ENCODE results near the gene TACC3.

TACC3 gene

GRCh38 chr4:1783015-1783414 lies 61.7 kb downstream of the TACC3 start:
- H3K36me3 ChIP-seq (ENCODE audit: control insufficient read depth, insufficient read depth, low read length), result no peaks in the 10 kb centered on the region
- no peaks in the 10 kb centered on the region for H3K27me3 ChIP-seq (ENCODE audit: control insufficient read depth, insufficient read depth, low read length)
- H3K27ac ChIP-seq (ENCODE audit: low read depth, low read length), result no peak overlapping the region
- no peaks in the 10 kb centered on the region for H3K9me3 ChIP-seq (ENCODE audit: control insufficient read depth, insufficient read depth, low read depth, low read length)
- H3K4me1 ChIP-seq (ENCODE audit: control insufficient read depth, insufficient read depth, low read length), result peaks cover 36% of the 10 kb centered on the region
- no peak overlapping the region for H3K9ac ChIP-seq (ENCODE audit: low read length)
- H3K4me3 ChIP-seq (ENCODE audit: low read depth, low read length), result no peak overlapping the region

GRCh38 chr4:1783970-1784369 lies 62.6 kb downstream of the TACC3 start:
- Histone ChIP-seq H3K9ac (ENCODE audit: low read length) (no peak overlapping the region), H3K4me3 (ENCODE audit: low read depth, low read length) (no peak overlapping the region), H3K27me3 (ENCODE audit: control insufficient read depth, insufficient read depth, low read length) (no peaks in the 10 kb centered on the region), H3K27ac (ENCODE audit: low read depth, low read length) (no peak overlapping the region), H3K9me3 (ENCODE audit: control insufficient read depth, insufficient read depth, low read depth, low read length) (no peaks in the 10 kb centered on the region), H3K4me1 (ENCODE audit: control insufficient read depth, insufficient read depth, low read length) (peaks cover 29% of the 10 kb centered on the region), H3K36me3 (ENCODE audit: control insufficient read depth, insufficient read depth, low read length) (no peaks in the 10 kb centered on the region)

DNA sequence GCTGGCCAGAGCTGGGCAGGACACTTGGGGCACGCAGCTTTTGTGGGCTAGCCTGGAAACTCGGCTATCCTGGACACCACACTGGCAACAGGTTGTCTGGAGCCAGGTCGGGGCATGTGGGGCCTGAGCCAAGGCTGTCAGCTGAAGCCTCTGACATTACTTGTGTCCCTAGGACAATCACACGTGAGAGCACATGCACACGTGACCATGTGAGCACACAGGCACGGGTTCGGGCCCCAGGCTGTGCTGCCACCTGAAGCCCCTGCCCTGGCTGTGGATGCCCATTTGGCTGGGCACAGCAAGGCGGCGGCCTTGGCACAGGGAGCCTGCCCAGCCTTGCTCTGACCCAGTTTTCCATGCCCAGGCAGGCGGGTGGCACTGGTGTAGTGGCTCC lies 63.1 kb downstream of the TACC3 start:
- Histone ChIP-seq H3K27me3 (ENCODE audit: control insufficient read depth, insufficient read depth, low read length) (no peaks in the 10 kb centered on the region), H3K4me3 (ENCODE audit: low read depth, low read length) (no peak overlapping the region), H3K9me3 (ENCODE audit: control insufficient read depth, insufficient read depth, low read depth, low read length) (no peaks in the 10 kb centered on the region), H3K36me3 (ENCODE audit: control insufficient read depth, insufficient read depth, low read length) (no peaks in the 10 kb centered on the region), H3K4me1 (ENCODE audit: control insufficient read depth, insufficient read depth, low read length) (peaks cover 26% of the 10 kb centered on the region), H3K9ac (ENCODE audit: low read length) (no peak overlapping the region), H3K27ac (ENCODE audit: low read depth, low read length) (no peak overlapping the region)

GRCh38 chr4:1784789-1785591 lies 63.7 kb downstream of the TACC3 start:
- no peak overlapping the region for H3K4me3 ChIP-seq (ENCODE audit: low read depth, low read length)
- no peak overlapping the region for H3K9ac ChIP-seq (ENCODE audit: low read length)
- H3K36me3 ChIP-seq (ENCODE audit: control insufficient read depth, insufficient read depth, low read length), result no peaks in the 10 kb centered on the region
- H3K4me1 ChIP-seq (ENCODE audit: control insufficient read depth, insufficient read depth, low read length), result peaks cover 20% of the 10 kb centered on the region
- peaks cover 1% of the 10 kb centered on the region; the same call in 1 of the 2 replicates for H3K27me3 ChIP-seq (ENCODE audit: control insufficient read depth, insufficient read depth, low read length)
- no peak overlapping the region for H3K27ac ChIP-seq (ENCODE audit: low read depth, low read length)
- H3K9me3 ChIP-seq (ENCODE audit: control insufficient read depth, insufficient read depth, low read depth, low read length), result no peaks in the 10 kb centered on the region

- H3K4me3 ChIP-seq (ENCODE audit: low read depth, low read length), result no peak overlapping the region
Observed at GRCh38 chr4:1785592-1785991, 64.3 kb downstream of the TACC3 start.

GRCh38 chr4:1786544-1787362 lies 65.4 kb downstream of the TACC3 start:
- Histone ChIP-seq H3K27ac (ENCODE audit: low read depth, low read length) (no peak overlapping the region), H3K27me3 (ENCODE audit: control insufficient read depth, insufficient read depth, low read length) (peaks cover 18% of the 10 kb centered on the region), H3K4me3 (ENCODE audit: low read depth, low read length) (no peak overlapping the region), H3K4me1 (ENCODE audit: control insufficient read depth, insufficient read depth, low read length) (peaks cover 17% of the 10 kb centered on the region; the same call in 1 of the 2 replicates), H3K9ac (ENCODE audit: low read length) (no peak overlapping the region), H3K36me3 (ENCODE audit: control insufficient read depth, insufficient read depth, low read length) (no peaks in the 10 kb centered on the region), H3K9me3 (ENCODE audit: control insufficient read depth, insufficient read depth, low read depth, low read length) (no peaks in the 10 kb centered on the region)

More at GRCh38 chr4:1785592-1785991, 64.3 kb downstream of the TACC3 start:
- no peak overlapping the region for H3K27ac ChIP-seq (ENCODE audit: low read depth, low read length)
- H3K4me1 ChIP-seq (ENCODE audit: control insufficient read depth, insufficient read depth, low read length), result peaks cover 17% of the 10 kb centered on the region; the same call in 1 of the 2 replicates
- no peaks in the 10 kb centered on the region for H3K36me3 ChIP-seq (ENCODE audit: control insufficient read depth, insufficient read depth, low read length)
- no peaks in the 10 kb centered on the region for H3K9me3 ChIP-seq (ENCODE audit: control insufficient read depth, insufficient read depth, low read depth, low read length)
- peaks cover 7% of the 10 kb centered on the region; the same call in 1 of the 2 replicates for H3K27me3 ChIP-seq (ENCODE audit: control insufficient read depth, insufficient read depth, low read length)
- H3K9ac ChIP-seq (ENCODE audit: low read length), result no peak overlapping the region

- no peak overlapping the region for H3K4me3 ChIP-seq (ENCODE audit: low read depth, low read length)
- no peaks in the 10 kb centered on the region for H3K9me3 ChIP-seq (ENCODE audit: control insufficient read depth, insufficient read depth, low read depth, low read length)
- H3K9ac ChIP-seq (ENCODE audit: low read length), result no peak overlapping the region
- peaks cover 26% of the 10 kb centered on the region for H3K27me3 ChIP-seq (ENCODE audit: control insufficient read depth, insufficient read depth, low read length)
- H3K36me3 ChIP-seq (ENCODE audit: control insufficient read depth, insufficient read depth, low read length), result no peaks in the 10 kb centered on the region
- H3K4me1 ChIP-seq (ENCODE audit: control insufficient read depth, insufficient read depth, low read length), result peaks cover 21% of the 10 kb centered on the region; the same call in 1 of the 2 replicates
- no peak overlapping the region for H3K27ac ChIP-seq (ENCODE audit: low read depth, low read length)
Observed at GRCh38 chr4:1787411-1788077, 66.2 kb downstream of the TACC3 start.

GRCh38 chr4:1788254-1788973 lies 67.1 kb downstream of the TACC3 start:
- peaks cover 29% of the 10 kb centered on the region for H3K27me3 ChIP-seq (ENCODE audit: control insufficient read depth, insufficient read depth, low read length)
- no peak overlapping the region for H3K4me3 ChIP-seq (ENCODE audit: low read depth, low read length)
- no peaks in the 10 kb centered on the region for H3K9me3 ChIP-seq (ENCODE audit: control insufficient read depth, insufficient read depth, low read depth, low read length)
- peaks cover 18% of the 10 kb centered on the region; the same call in 1 of the 2 replicates for H3K4me1 ChIP-seq (ENCODE audit: control insufficient read depth, insufficient read depth, low read length)
- H3K27ac ChIP-seq (ENCODE audit: low read depth, low read length), result no peak overlapping the region
- H3K9ac ChIP-seq (ENCODE audit: low read length), result no peak overlapping the region
- no peaks in the 10 kb centered on the region for H3K36me3 ChIP-seq (ENCODE audit: control insufficient read depth, insufficient read depth, low read length)

GRCh38 chr4:1789552-1789951 lies 68.2 kb downstream of the TACC3 start:
- H3K27ac ChIP-seq (ENCODE audit: low read depth, low read length), result no peak overlapping the region
- H3K4me1 ChIP-seq (ENCODE audit: control insufficient read depth, insufficient read depth, low read length), result peaks cover 18% of the 10 kb centered on the region; the same call in 1 of the 2 replicates
- peaks cover 38% of the 10 kb centered on the region for H3K27me3 ChIP-seq (ENCODE audit: control insufficient read depth, insufficient read depth, low read length)
- H3K9me3 ChIP-seq (ENCODE audit: control insufficient read depth, insufficient read depth, low read depth, low read length), result no peaks in the 10 kb centered on the region
- no peaks in the 10 kb centered on the region for H3K36me3 ChIP-seq (ENCODE audit: control insufficient read depth, insufficient read depth, low read length)
- no peak overlapping the region for H3K9ac ChIP-seq (ENCODE audit: low read length)
- H3K4me3 ChIP-seq (ENCODE audit: low read depth, low read length), result no peak overlapping the region

DNA sequence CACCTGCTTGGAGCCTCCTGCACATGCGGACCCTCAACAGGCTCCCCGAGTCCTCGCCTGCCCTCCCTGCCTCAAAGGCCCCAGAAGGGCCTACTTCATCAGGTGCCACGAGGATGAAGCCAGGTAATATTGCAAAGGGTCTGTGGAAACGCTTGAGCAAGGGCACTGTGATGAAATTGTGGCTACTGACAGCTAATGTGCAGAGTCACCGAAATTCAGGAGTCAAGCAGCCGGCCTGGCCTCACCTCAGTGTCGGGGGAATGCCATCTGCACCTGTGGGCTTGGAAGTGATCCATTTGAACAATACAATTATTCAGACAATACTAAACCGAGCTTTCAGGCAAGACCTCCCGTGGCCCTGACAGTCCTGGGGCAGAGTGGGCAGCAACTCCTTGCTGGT lies 68.7 kb downstream of the TACC3 start:
- Histone ChIP-seq H3K4me3 (ENCODE audit: low read depth, low read length) (no peak overlapping the region), H3K36me3 (ENCODE audit: control insufficient read depth, insufficient read depth, low read length) (no peaks in the 10 kb centered on the region), H3K4me1 (ENCODE audit: control insufficient read depth, insufficient read depth, low read length) (peaks cover 16% of the 10 kb centered on the region; the same call in 1 of the 2 replicates), H3K27ac (ENCODE audit: low read depth, low read length) (no peak overlapping the region), H3K9ac (ENCODE audit: low read length) (no peak overlapping the region), H3K9me3 (ENCODE audit: control insufficient read depth, insufficient read depth, low read depth, low read length) (no peaks in the 10 kb centered on the region), H3K27me3 (ENCODE audit: control insufficient read depth, insufficient read depth, low read length) (peaks cover 40% of the 10 kb centered on the region)
